GM21423 (cell line): Measurements from ENCODE around the gene WDR19.
"Not testable (repeated sequence)": the region's sequence is repeated elsewhere in the genome, so short reads cannot be mapped to it uniquely, and the experiment has no call there.

Experiments
- ATAC-seq: cut with Tn5 transposase; IDR thresholded peaks from one replicate; pipeline ENCODE4 v1.9.1; 2021; ENCODE audit warnings: mild to moderate bottlenecking, moderate library complexity; ENCODE audit not compliant: unreplicated experiment

WDR19 gene

GRCh38 chr4:39181905-39182638 lies at the start of gene WDR19:
Gene WDR19 (plus strand): TSS chr4:39182529. CDS start chr4:39182558, 29 bp downstream.
- peak; percentile 98 for ATAC-seq

- ATAC-seq = no peak
Observed at GRCh38 chr4:39133623-39134022, 48.7 kb upstream of the WDR19 start.

GRCh38 chr4:39134683-39135306 lies 47.5 kb upstream of the WDR19 start:
- ATAC-seq = no peak

GRCh38 chr4:39138227-39138626 lies 44.1 kb upstream of the WDR19 start:
- not testable (repeated sequence) for ATAC-seq

- no peak for ATAC-seq
Observed at GRCh38 chr4:39146211-39146610, 36.1 kb upstream of the WDR19 start.

GRCh38 chr4:39154009-39154408 lies 28.3 kb upstream of the WDR19 start:
- no peak for ATAC-seq

GRCh38 chr4:39157520-39157919 lies 24.8 kb upstream of the WDR19 start:
- no peak for ATAC-seq

- peak; percentile 57 for ATAC-seq
Observed at GRCh38 chr4:39166177-39166576, 16.2 kb upstream of the WDR19 start.

- ATAC-seq = no peak
Observed at GRCh38 chr4:39166669-39167068, 15.7 kb upstream of the WDR19 start.

GRCh38 chr4:39169426-39169825 lies 12.9 kb upstream of the WDR19 start:
- ATAC-seq = no peak

GRCh38 chr4:39170301-39170700 lies 12.0 kb upstream of the WDR19 start:
- no peak for ATAC-seq

GRCh38 chr4:39178706-39179105 lies 3.6 kb upstream of the WDR19 start:
- no peak for ATAC-seq

- ATAC-seq = no peak
Observed at GRCh38 chr4:39179681-39180080, 2.6 kb upstream of the WDR19 start.

- ATAC-seq = not testable (repeated sequence)
Observed at GRCh38 chr4:39180629-39181028, 1.7 kb upstream of the WDR19 start.

GRCh38 chr4:39181520-39181904 lies 817 bp upstream of the WDR19 start:
- no peak for ATAC-seq

- ATAC-seq = no peak
Observed at GRCh38 chr4:39201963-39202362, 19.6 kb downstream of the WDR19 start.

- ATAC-seq = no peak
Observed at GRCh38 chr4:39204543-39204942, 22.2 kb downstream of the WDR19 start.

GRCh38 chr4:39205000-39205399 lies 22.7 kb downstream of the WDR19 start:
- no peak for ATAC-seq

GRCh38 chr4:39205476-39205875 lies 23.1 kb downstream of the WDR19 start:
- ATAC-seq = no peak

- no peak for ATAC-seq
Observed at GRCh38 chr4:39227906-39228305, 45.6 kb downstream of the WDR19 start.

GRCh38 chr4:39228377-39228776 lies 46.0 kb downstream of the WDR19 start:
- no peak for ATAC-seq

- no peak for ATAC-seq
Observed at GRCh38 chr4:39230462-39230861, 48.1 kb downstream of the WDR19 start.

GRCh38 chr4:39231660-39232059 lies 49.3 kb downstream of the WDR19 start:
- ATAC-seq = no peak
